ENCODE data around the gene ZYX. TPM values are rescaled to one million over a fixed set of nuclear protein-coding genes. Genes with fewer than 3 reads are reported as not detected.

The ZYX gene, protein sequence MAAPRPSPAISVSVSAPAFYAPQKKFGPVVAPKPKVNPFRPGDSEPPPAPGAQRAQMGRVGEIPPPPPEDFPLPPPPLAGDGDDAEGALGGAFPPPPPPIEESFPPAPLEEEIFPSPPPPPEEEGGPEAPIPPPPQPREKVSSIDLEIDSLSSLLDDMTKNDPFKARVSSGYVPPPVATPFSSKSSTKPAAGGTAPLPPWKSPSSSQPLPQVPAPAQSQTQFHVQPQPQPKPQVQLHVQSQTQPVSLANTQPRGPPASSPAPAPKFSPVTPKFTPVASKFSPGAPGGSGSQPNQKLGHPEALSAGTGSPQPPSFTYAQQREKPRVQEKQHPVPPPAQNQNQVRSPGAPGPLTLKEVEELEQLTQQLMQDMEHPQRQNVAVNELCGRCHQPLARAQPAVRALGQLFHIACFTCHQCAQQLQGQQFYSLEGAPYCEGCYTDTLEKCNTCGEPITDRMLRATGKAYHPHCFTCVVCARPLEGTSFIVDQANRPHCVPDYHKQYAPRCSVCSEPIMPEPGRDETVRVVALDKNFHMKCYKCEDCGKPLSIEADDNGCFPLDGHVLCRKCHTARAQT
- 320 TPM for total RNA-seq

DNA sequence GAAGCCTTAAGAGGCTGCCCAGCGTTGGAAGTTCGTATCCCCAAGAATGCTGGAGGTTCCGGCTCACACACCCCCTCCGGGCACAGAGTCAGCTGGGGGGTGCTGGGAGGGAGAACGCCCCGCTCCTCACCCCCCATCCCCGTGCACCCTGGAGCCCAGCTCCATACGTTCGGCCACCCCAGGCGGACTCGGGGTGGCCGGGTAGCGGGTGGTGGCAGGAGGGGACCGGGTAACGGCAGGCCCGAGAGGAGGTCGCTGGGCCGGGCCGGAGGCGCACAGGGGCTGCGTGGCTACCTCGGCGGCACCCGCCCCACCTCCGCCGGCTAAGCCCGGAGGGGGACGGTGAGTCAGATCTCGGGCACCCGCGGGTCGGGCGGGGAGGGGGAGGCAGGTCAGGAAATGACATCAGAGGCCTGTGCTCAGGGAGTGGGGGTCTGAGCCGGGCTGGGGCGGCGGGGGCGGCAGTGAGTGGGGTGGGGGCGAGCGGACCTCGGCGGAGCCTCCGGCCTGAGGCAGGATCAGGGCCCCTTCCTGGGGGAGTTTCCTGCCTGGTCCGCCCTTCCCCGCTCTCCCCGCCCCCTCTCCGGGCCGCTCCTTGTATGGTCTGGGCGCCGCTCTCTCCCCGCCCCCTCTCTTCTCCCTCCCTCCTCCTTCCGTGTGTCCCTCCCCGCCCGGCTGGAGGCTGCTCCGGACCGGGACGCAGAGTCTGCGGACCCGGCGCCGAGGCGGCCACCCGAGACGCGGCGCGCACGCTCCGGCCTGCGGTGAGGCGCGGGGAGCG, at the start of gene ZYX:
TSS of gene ZYX (plus strand) at position 700 of the 781 bp plus-strand sequence. CDS start 227 bp downstream, outside the sequence.
- intact Hi-C loops (cut with DNase I): loop anchor here (1.0 to 10.0 kb wide), 5 partner anchors 10 to 526 kb away; partner anchors contain the start of genes CASP2, EPHB6 and TCAF1
- peak; percentile 86 to 98 for DNase-seq (ENCODE audit: low spot score in 2 of 2)
- Histone ChIP-seq H3K9me3 (no peaks in the 10 kb centered on the region), H3K36me3 (peaks cover 7 to 25% of the 10 kb centered on the region in 2 donors), H3K27me3 (no peaks in the 10 kb centered on the region), H3K4me3 (peak within 1 kb of the TSS; percentile 89 to 97), H3K27ac (peak within 1 kb of the TSS; percentile 97 to 99), H3K4me1 (peaks cover 5 to 30% of the 10 kb centered on the region in 2 donors)
- TF ChIP-seq, protein P1, sequence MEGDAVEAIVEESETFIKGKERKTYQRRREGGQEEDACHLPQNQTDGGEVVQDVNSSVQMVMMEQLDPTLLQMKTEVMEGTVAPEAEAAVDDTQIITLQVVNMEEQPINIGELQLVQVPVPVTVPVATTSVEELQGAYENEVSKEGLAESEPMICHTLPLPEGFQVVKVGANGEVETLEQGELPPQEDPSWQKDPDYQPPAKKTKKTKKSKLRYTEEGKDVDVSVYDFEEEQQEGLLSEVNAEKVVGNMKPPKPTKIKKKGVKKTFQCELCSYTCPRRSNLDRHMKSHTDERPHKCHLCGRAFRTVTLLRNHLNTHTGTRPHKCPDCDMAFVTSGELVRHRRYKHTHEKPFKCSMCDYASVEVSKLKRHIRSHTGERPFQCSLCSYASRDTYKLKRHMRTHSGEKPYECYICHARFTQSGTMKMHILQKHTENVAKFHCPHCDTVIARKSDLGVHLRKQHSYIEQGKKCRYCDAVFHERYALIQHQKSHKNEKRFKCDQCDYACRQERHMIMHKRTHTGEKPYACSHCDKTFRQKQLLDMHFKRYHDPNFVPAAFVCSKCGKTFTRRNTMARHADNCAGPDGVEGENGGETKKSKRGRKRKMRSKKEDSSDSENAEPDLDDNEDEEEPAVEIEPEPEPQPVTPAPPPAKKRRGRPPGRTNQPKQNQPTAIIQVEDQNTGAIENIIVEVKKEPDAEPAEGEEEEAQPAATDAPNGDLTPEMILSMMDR (IDR thresholded peaks at IDR 0.05): no peak

DNA sequence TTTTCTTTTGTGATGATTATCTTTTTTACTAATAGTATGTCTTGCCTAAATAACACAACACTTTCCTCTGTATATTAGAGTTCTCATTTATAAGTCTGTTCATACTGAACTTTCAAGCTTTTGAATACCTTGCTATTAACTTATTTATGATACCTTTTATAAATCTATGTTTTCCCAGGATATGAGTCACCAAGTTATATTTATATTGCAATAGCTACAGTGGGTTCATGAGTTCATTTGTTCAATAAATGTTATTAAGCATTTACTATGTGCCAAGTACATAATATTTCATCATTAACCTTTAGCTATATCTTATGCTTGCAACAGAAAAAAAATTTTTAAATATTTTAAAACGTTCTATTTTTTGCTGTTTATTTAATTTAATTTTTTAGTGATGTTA, 46.9 kb upstream of the ZYX start:
- TF ChIP-seq, protein P1 (IDR thresholded peaks at IDR 0.05): no peak
- DNase-seq (ENCODE audit: low spot score in 2 of 2): no peak
- no peak overlapping the region for H3K27ac ChIP-seq
- no peaks in the 10 kb centered on the region for H3K36me3 ChIP-seq
- intact Hi-C loops (cut with DNase I): no loop called here
- H3K27me3 ChIP-seq: no peaks in the 10 kb centered on the region
- H3K9me3 ChIP-seq: no peaks in the 10 kb centered on the region
- H3K4me3 ChIP-seq: no peak overlapping the region
- H3K4me1 ChIP-seq: no peaks in the 10 kb centered on the region

DNA sequence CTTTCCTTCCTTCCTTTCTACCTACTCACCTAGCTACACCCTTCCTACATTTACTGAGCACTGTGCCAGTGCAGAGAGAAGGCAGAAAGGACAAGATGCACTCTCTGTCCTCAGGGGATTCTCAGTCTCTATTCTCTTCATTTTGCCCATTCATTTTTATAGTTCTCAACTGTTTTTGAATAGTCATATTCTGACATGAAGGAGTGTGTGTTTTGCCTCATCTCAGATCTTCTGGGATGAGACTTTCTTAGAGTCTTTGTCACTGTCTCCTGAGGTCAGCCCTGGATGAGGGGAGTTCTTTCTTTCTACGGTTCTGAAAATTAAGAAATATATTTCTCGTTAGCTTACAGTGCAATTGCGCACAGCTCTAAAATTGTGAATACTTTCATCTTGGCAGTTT, 43.9 kb upstream of the ZYX start:
- intact Hi-C loops (cut with DNase I): no loop called here
- TF ChIP-seq, protein P1 (IDR thresholded peaks at IDR 0.05): no peak
- no peak overlapping the region for H3K4me3 ChIP-seq
- DNase-seq (ENCODE audit: low spot score in 2 of 2): no peak
- no peaks in the 10 kb centered on the region for H3K9me3 ChIP-seq
- no peak overlapping the region for H3K27ac ChIP-seq
- H3K4me1 ChIP-seq: no peaks in the 10 kb centered on the region
- H3K27me3 ChIP-seq: no peaks in the 10 kb centered on the region
- no peaks in the 10 kb centered on the region for H3K36me3 ChIP-seq

DNA sequence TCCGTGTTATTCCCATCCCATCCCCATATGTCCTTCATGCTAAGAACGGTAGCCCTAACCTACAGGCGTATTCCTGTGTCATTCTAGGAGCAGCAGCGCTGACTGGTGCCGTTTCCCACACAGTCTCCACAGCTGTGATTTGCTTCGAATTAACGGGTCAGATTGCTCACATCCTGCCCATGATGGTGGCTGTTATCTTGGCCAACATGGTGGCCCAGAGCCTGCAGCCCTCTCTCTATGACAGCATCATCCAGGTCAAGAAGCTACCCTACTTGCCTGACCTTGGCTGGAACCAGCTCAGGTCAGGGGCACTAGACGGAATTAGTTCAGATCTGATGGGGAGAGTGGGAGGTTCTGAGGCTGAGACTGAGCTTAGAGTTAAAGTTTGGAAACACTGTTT, 39.3 kb upstream of the ZYX start:
- H3K27me3 ChIP-seq: no peaks in the 10 kb centered on the region

DNA sequence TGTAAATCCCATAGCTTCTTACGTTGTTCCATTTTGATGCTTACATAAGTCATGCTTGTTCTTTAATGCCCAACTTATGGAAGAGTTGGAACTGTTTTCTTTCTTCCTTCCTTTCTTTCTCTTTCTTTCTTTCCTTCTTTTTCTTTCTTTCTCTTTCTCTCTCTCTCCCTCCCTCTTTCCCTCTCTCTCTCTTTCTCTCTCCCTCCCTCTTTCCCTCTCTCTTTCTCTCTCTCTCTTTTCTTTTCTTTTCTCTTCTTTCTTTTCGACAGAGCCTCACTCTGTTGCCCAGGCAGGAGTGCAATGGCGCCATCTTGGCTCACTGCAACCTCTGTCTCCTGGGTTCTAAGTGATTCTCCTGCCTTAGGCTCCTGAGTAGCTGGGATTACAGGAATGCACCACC, 37.5 kb upstream of the ZYX start:
- TF ChIP-seq, protein P1 (IDR thresholded peaks at IDR 0.05): no peak
- no peaks in the 10 kb centered on the region for H3K9me3 ChIP-seq
- intact Hi-C loops (cut with DNase I): no loop called here

More for the DNA sequence above, 39.3 kb upstream of the ZYX start:
- H3K4me1 ChIP-seq: peaks cover 0 to 5% of the 10 kb centered on the region in 2 donors
- no peak for DNase-seq (ENCODE audit: low spot score in 2 of 2)
- TF ChIP-seq, protein P1 (IDR thresholded peaks at IDR 0.05): no peak
- intact Hi-C loops (cut with DNase I): no loop called here
- no peaks in the 10 kb centered on the region for H3K36me3 ChIP-seq
- H3K9me3 ChIP-seq: no peaks in the 10 kb centered on the region
- H3K27ac ChIP-seq: no peak overlapping the region
- H3K4me3 ChIP-seq: no peak overlapping the region

More for the DNA sequence above, 37.5 kb upstream of the ZYX start:
- no peak overlapping the region for H3K27ac ChIP-seq
- H3K4me1 ChIP-seq: peaks cover 0 to 5% of the 10 kb centered on the region in 2 donors
- H3K4me3 ChIP-seq: no peak overlapping the region
- no peaks in the 10 kb centered on the region for H3K36me3 ChIP-seq
- no peak for DNase-seq (ENCODE audit: low spot score in 2 of 2)
- no peaks in the 10 kb centered on the region for H3K27me3 ChIP-seq

Measured in ascending aorta (tissue), 2 donors.